H1 (cell line): ENCODE results near the gene WNT7A. TPM values are rescaled to one million over a fixed set of nuclear protein-coding genes. Genes with fewer than 3 reads are reported as not detected.

Experiments
- ATF2 ChIP-seq: IDR thresholded peaks from 2 replicates; pipeline ENCODE4 v1.6.1; 2012; ENCODE audit warnings: low read length, inconsistent platforms
- BRCA1 ChIP-seq: IDR thresholded peaks from 2 replicates; pipeline ENCODE4 v1.6.1; 2012; ENCODE audit warnings: low read depth, low read length, improper control_type of control experiment
- CBX5 ChIP-seq: fragments of 300-800, 300-1000 bp; sonication (generic); IDR thresholded peaks from 2 replicates; pipeline ENCODE4 v1.7.1; 2016; ENCODE audit warnings: antibody characterized with exemption, low read length, low read depth
- E2F6 ChIP-seq: IDR thresholded peaks from 2 replicates; pipeline ENCODE4 v1.6.1; 2012; ENCODE audit warnings: inconsistent platforms
- EP300 ChIP-seq, 2 experiments: IDR thresholded peaks; 1 replicate in 1 of 2; 2 replicates in 1 of 2; pipeline ENCODE4 v1.6.1; 2011 to 2012; ENCODE audit warnings: low read depth in 2 of 2, low read length in 2 of 2, mild to moderate bottlenecking in 2 of 2, borderline replicate concordance in 1 of 2, inconsistent platforms in 1 of 2, moderate library complexity in 1 of 2
- FOSL1 ChIP-seq: IDR thresholded peaks from 2 replicates; pipeline ENCODE4 v1.6.1; 2011; ENCODE audit warnings: mild to moderate bottlenecking, low read depth, low read length, moderate library complexity; ENCODE audit not compliant: insufficient read depth
- HDAC2 ChIP-seq, 2 experiments: fragments of 300-600 bp in 1 of 2; sonication (generic) in 1 of 2; IDR thresholded peaks; 2 replicates each; pipeline ENCODE4 v1.6.1; 2011 to 2012; ENCODE audit warnings: low read depth in 2 of 2, low read length in 2 of 2, mild to moderate bottlenecking in 2 of 2, moderate library complexity in 2 of 2, borderline replicate concordance in 1 of 2, inconsistent platforms in 1 of 2
- JUN ChIP-seq: IDR thresholded peaks from 2 replicates; pipeline ENCODE4 v1.6.1; 2011; ENCODE audit warnings: low read depth, mild to moderate bottlenecking, improper control_type of control experiment, low read length
- KDM1A ChIP-seq: fragments of 200-600, 300-600 bp; sonication (generic); IDR thresholded peaks from 2 replicates; pipeline ENCODE4 v1.7.1; 2016; ENCODE audit warnings: mild to moderate bottlenecking, low read length, borderline replicate concordance
- KDM4A ChIP-seq: IDR thresholded peaks from one replicate; pipeline ENCODE4 v1.7.1; 2012; ENCODE audit warnings: low read depth, mild to moderate bottlenecking, moderate library complexity, low read length, inconsistent platforms; ENCODE audit not compliant: severe bottlenecking
- KDM5A ChIP-seq: fragments of 200-600 bp; IDR thresholded peaks from 2 replicates; pipeline ENCODE4 v1.7.1; 2012; ENCODE audit warnings: mild to moderate bottlenecking, low read length, inconsistent platforms, mixed read lengths
- NRF1 ChIP-seq: IDR thresholded peaks from 2 replicates; pipeline ENCODE4 v1.6.1; 2011; ENCODE audit warnings: mild to moderate bottlenecking, low read depth, low read length, improper control_type of control experiment
- PHF8 ChIP-seq: fragments of 200-600 bp; sonication (generic); conservative IDR thresholded peaks from 2 replicates; pipeline ENCODE4 v1.7.1; 2012; ENCODE audit warnings: low read depth, mild to moderate bottlenecking, inconsistent platforms, low read length, moderate library complexity
- POLR2AphosphoS5 ChIP-seq: IDR thresholded peaks from 2 replicates; pipeline ENCODE4 v1.6.1; 2011; ENCODE audit warnings: low read depth, low read length
- POU5F1 ChIP-seq: IDR thresholded peaks from 2 replicates; pipeline ENCODE4 v1.6.1; 2011; ENCODE audit warnings: low read depth, mild to moderate bottlenecking, low read length, moderate library complexity
- SAP30 ChIP-seq: fragments of 300-600 bp; sonication (generic); IDR thresholded peaks from 2 replicates; pipeline ENCODE4 v1.7.1; 2012; ENCODE audit warnings: low read length, moderate library complexity, mild to moderate bottlenecking, inconsistent platforms; ENCODE audit not compliant: insufficient read depth, insufficient replicate concordance
- SIX5 ChIP-seq: IDR thresholded peaks from 2 replicates; pipeline ENCODE4 v1.6.1; 2011; ENCODE audit warnings: mild to moderate bottlenecking, low read depth, low read length
- TAF7 ChIP-seq: optimal IDR thresholded peaks from 2 replicates; pipeline ENCODE3; 2011; ENCODE audit warnings: low read depth, mild to moderate bottlenecking, inconsistent platforms, low read length, moderate library complexity, borderline replicate concordance
- polyA plus RNA-seq, 7 experiments: library from polyadenylated mRNA; depleted of rRNA in 3 of 7; stranded (reverse) in 5 of 7; unstranded in 2 of 7; fragments of >200 nt in 5 of 7; fragments of 200-250 nt in 2 of 7; gene quantifications; 1 replicate in 5 of 7; 2 replicates in 1 of 7; 4 replicates in 1 of 7; pipeline versions ENCODE4 v1.2.1 to v1.2.3, GENCODE V29; 2011 to 2013; ENCODE audit warnings: missing spikeins in 2 of 7, mixed read lengths in 2 of 7
- total RNA-seq: library from RNA; stranded (reverse); fragmentation: NEBNext Ultra II Directional; extraction: Animal tissue kit (Norgen Biotek cat#: 25700); gene quantifications from 2 replicates; pipeline ENCODE4 v1.2.1, GENCODE V29; 2021
- TF ChIP-seq, protein P1 (sequence below): IDR thresholded peaks from 2 replicates; pipeline ENCODE4 v1.6.1; 2011; ENCODE audit warnings: low read length, improper control_type of control experiment

The WNT7A gene
- total and polyA plus RNA-seq, 2 of the 8 experiments (the other 6 are each of a cell fraction or from before 2014, with no cell fraction given): 0.02 TPM; not detected in 1

DNA sequence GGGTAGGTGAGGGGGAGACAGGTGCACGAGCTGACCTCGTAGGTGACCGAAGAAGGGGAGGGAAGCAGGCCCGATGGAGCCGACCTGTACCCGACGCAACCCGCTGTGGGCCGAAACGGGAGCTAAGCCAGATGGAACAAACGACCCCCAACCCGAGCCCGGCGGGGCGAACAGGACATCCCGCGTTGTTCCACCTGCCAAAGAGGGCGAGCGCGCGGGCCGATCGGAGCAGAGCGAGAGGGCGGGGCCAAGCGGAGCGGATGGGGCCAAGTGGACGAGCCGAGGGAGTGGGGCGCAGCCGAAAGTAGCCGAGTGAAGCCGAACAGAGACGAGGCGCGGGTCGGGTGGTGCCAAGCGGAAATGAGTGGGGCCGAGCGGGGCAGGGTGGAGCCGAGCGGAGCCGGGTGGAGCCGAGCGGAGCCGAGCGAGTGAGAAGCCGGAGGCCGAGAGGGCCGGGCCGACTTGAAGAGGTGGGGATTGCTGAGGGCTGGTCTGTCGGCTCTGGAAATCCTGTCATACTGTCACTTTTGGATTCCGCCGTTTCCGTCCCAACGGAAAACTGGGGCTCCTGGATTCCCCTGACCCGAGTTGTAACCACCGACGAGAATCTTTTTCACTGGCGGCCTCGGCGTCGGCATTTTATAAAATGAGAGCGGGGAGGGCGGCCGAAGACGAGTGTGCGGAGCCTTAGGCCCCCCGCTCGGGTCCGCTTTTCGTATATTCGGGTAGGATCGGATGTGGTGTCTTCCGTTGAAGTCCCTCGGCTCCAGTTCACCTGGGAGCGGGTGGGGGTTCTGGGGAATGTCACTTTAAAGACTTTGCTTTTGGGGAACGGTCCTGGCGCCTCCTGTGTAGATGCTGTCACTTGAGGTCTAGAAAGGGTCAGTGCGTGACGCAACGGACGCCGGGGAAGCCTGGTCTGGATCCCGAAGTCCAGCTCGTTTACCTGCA lies 15.6 kb upstream of the WNT7A start (continued):
- no peak for TF ChIP-seq HDAC2 (IDR thresholded peaks at IDR 0.05; ENCODE audit: borderline replicate concordance in 1 of 2, low read depth in 2 of 2, low read length in 2 of 2)
- TF ChIP-seq EP300 (IDR thresholded peaks at IDR 0.05; ENCODE audit: borderline replicate concordance in 1 of 2, low read depth in 2 of 2, low read length in 2 of 2): no peak
- TF ChIP-seq E2F6: peak; percentile 84
- TF ChIP-seq ATF2: no peak
- no peak for TF ChIP-seq FOSL1
- TF ChIP-seq JUN: no peak
- TF ChIP-seq KDM1A: no peak
- TF ChIP-seq NRF1: no peak
- TF ChIP-seq, protein P1, sequence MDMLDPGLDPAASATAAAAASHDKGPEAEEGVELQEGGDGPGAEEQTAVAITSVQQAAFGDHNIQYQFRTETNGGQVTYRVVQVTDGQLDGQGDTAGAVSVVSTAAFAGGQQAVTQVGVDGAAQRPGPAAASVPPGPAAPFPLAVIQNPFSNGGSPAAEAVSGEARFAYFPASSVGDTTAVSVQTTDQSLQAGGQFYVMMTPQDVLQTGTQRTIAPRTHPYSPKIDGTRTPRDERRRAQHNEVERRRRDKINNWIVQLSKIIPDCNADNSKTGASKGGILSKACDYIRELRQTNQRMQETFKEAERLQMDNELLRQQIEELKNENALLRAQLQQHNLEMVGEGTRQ: no peak
- TF ChIP-seq CBX5: no peak
- peak; percentile 83 for TF ChIP-seq SAP30
- peak; percentile 69 for TF ChIP-seq KDM4A
- TF ChIP-seq POLR2AphosphoS5: no peak
- no peak for TF ChIP-seq KDM5A
- TF ChIP-seq PHF8: 0 out of 2 replicates have a peak, but pooled peaks have one; percentile 33
- no peak for TF ChIP-seq TAF7
- no peak for TF ChIP-seq SIX5
- TF ChIP-seq POU5F1: no peak
- no peak for TF ChIP-seq BRCA1
